ENCODE measurements around the gene SMPD3. TPM values are rescaled to one million over a fixed set of nuclear protein-coding genes. Genes with fewer than 3 reads are reported as not detected.

The SMPD3 gene
- total and polyA plus RNA-seq, 9 donors: 0.31 to 4.3 (median 1.1) TPM

GRCh38 chr16:68371706-68372380 lies 76.5 kb downstream of the SMPD3 start:
- WGBS (ENCODE audit: insufficient coverage): 90% methylated on average over 36 of the region's 40 CpGs
- Histone ChIP-seq H3K27me3 (ENCODE audit: control insufficient read depth, insufficient read depth, low read length) (peaks cover 5% of the 10 kb centered on the region), H3K4me1 (ENCODE audit: control insufficient read depth, insufficient read depth, low read length) (no peaks in the 10 kb centered on the region)

GRCh38 chr16:68371276-68371651 lies 77.0 kb downstream of the SMPD3 start:
- Histone ChIP-seq H3K27me3 (ENCODE audit: control insufficient read depth, insufficient read depth, low read length) (peaks cover 5% of the 10 kb centered on the region), H3K9me3 (replicated peaks; ENCODE audit: control insufficient read depth, low read depth, low read length) (no peaks in the 10 kb centered on the region), H3K4me1 (ENCODE audit: control insufficient read depth, insufficient read depth, low read length) (no peaks in the 10 kb centered on the region), H3K27ac (ENCODE audit: low read length) (no peak overlapping the region), H3K36me3 (ENCODE audit: control insufficient read depth, insufficient read depth, low read length) (no peaks in the 10 kb centered on the region), H3K4me3 (ENCODE audit: low read length) (no peak overlapping the region)
- DNase-seq: no peak
- WGBS (ENCODE audit: insufficient coverage): 87% methylated on average over 26 of the region's 27 CpGs

More at GRCh38 chr16:68371706-68372380, 76.5 kb downstream of the SMPD3 start:
- no peaks in the 10 kb centered on the region for H3K36me3 ChIP-seq (ENCODE audit: control insufficient read depth, insufficient read depth, low read length)
- H3K4me3 ChIP-seq (ENCODE audit: low read length): no peak overlapping the region
- no peak for DNase-seq
- no peak overlapping the region for H3K27ac ChIP-seq (ENCODE audit: low read length)
- no peaks in the 10 kb centered on the region for H3K9me3 ChIP-seq (replicated peaks; ENCODE audit: control insufficient read depth, low read depth, low read length)

- 68% methylated on average over 30 of the region's 32 CpGs for WGBS (ENCODE audit: insufficient coverage)
- Histone ChIP-seq H3K36me3 (ENCODE audit: control insufficient read depth, insufficient read depth, low read length) (no peaks in the 10 kb centered on the region), H3K9me3 (replicated peaks; ENCODE audit: control insufficient read depth, low read depth, low read length) (no peaks in the 10 kb centered on the region), H3K27me3 (ENCODE audit: control insufficient read depth, insufficient read depth, low read length) (peaks cover 5% of the 10 kb centered on the region), H3K4me3 (ENCODE audit: low read length) (no peak overlapping the region), H3K4me1 (ENCODE audit: control insufficient read depth, insufficient read depth, low read length) (no peaks in the 10 kb centered on the region), H3K27ac (ENCODE audit: low read length) (no peak overlapping the region)
- DNase-seq: no peak
Observed at GRCh38 chr16:68370581-68371275, 77.6 kb downstream of the SMPD3 start.

- no peaks in the 10 kb centered on the region for H3K9me3 ChIP-seq (replicated peaks; ENCODE audit: control insufficient read depth, low read depth, low read length)
- no peak overlapping the region for H3K4me3 ChIP-seq (ENCODE audit: low read length)
- H3K27ac ChIP-seq (ENCODE audit: low read length): no peak overlapping the region
- peaks cover under 1% of the 10 kb centered on the region for H3K4me1 ChIP-seq (ENCODE audit: control insufficient read depth, insufficient read depth, low read length)
- H3K27me3 ChIP-seq (ENCODE audit: control insufficient read depth, insufficient read depth, low read length): peaks cover 5% of the 10 kb centered on the region
- 73% methylated on average over 20 of the region's 23 CpGs for WGBS (ENCODE audit: insufficient coverage)
- no peak for DNase-seq
- no peaks in the 10 kb centered on the region for H3K36me3 ChIP-seq (ENCODE audit: control insufficient read depth, insufficient read depth, low read length)
Observed at GRCh38 chr16:68369697-68370580, 78.4 kb downstream of the SMPD3 start.

- H3K4me1 ChIP-seq (ENCODE audit: control insufficient read depth, insufficient read depth, low read length): peaks cover 8% of the 10 kb centered on the region
- H3K4me3 ChIP-seq (ENCODE audit: low read length): no peak overlapping the region
- no peak for DNase-seq
- H3K36me3 ChIP-seq (ENCODE audit: control insufficient read depth, insufficient read depth, low read length): no peaks in the 10 kb centered on the region
- H3K9me3 ChIP-seq (replicated peaks; ENCODE audit: control insufficient read depth, low read depth, low read length): no peaks in the 10 kb centered on the region
- H3K27ac ChIP-seq (ENCODE audit: low read length): no peak overlapping the region
- peaks cover 7% of the 10 kb centered on the region for H3K27me3 ChIP-seq (ENCODE audit: control insufficient read depth, insufficient read depth, low read length)
- no CpG with 5 or more reads among the region's 4 CpGs for WGBS (ENCODE audit: insufficient coverage)
Observed at GRCh38 chr16:68369168-68369567, 79.1 kb downstream of the SMPD3 start.

GRCh38 chr16:68368301-68368888 lies 79.9 kb downstream of the SMPD3 start:
- no peaks in the 10 kb centered on the region for H3K9me3 ChIP-seq (replicated peaks; ENCODE audit: control insufficient read depth, low read depth, low read length)
- peaks cover 9% of the 10 kb centered on the region for H3K4me1 ChIP-seq (ENCODE audit: control insufficient read depth, insufficient read depth, low read length)
- peaks cover 4% of the 10 kb centered on the region for H3K27me3 ChIP-seq (ENCODE audit: control insufficient read depth, insufficient read depth, low read length)
- H3K4me3 ChIP-seq (ENCODE audit: low read length): no peak overlapping the region
- no peak overlapping the region for H3K27ac ChIP-seq (ENCODE audit: low read length)
- DNase-seq: no peak
- H3K36me3 ChIP-seq (ENCODE audit: control insufficient read depth, insufficient read depth, low read length): no peaks in the 10 kb centered on the region
- 50% methylated on average over 12 of the region's 12 CpGs for WGBS (ENCODE audit: insufficient coverage)

GRCh38 chr16:68367891-68368290 lies 80.4 kb downstream of the SMPD3 start:
- DNase-seq: no peak

GRCh38 chr16:68367440-68367839 lies 80.9 kb downstream of the SMPD3 start:
- peaks cover 4% of the 10 kb centered on the region for H3K27me3 ChIP-seq (ENCODE audit: control insufficient read depth, insufficient read depth, low read length)
- DNase-seq: no peak
- 75% methylated on average over 13 of the region's 20 CpGs for WGBS (ENCODE audit: insufficient coverage)

More at GRCh38 chr16:68367891-68368290, 80.4 kb downstream of the SMPD3 start:
- H3K27me3 ChIP-seq (ENCODE audit: control insufficient read depth, insufficient read depth, low read length): peaks cover 4% of the 10 kb centered on the region
- no peaks in the 10 kb centered on the region for H3K36me3 ChIP-seq (ENCODE audit: control insufficient read depth, insufficient read depth, low read length)
- 71% methylated on average over 6 of the region's 14 CpGs for WGBS (ENCODE audit: insufficient coverage)
- H3K27ac ChIP-seq (ENCODE audit: low read length): no peak overlapping the region
- H3K4me3 ChIP-seq (ENCODE audit: low read length): no peak overlapping the region
- H3K4me1 ChIP-seq (ENCODE audit: control insufficient read depth, insufficient read depth, low read length): peaks cover 13% of the 10 kb centered on the region
- no peaks in the 10 kb centered on the region for H3K9me3 ChIP-seq (replicated peaks; ENCODE audit: control insufficient read depth, low read depth, low read length)

GRCh38 chr16:68367030-68367429 lies 81.3 kb downstream of the SMPD3 start:
- Histone ChIP-seq H3K4me1 (ENCODE audit: control insufficient read depth, insufficient read depth, low read length) (peaks cover 20% of the 10 kb centered on the region), H3K27me3 (ENCODE audit: control insufficient read depth, insufficient read depth, low read length) (peaks cover 4% of the 10 kb centered on the region), H3K9me3 (replicated peaks; ENCODE audit: control insufficient read depth, low read depth, low read length) (no peaks in the 10 kb centered on the region), H3K27ac (ENCODE audit: low read length) (no peak overlapping the region), H3K36me3 (ENCODE audit: control insufficient read depth, insufficient read depth, low read length) (no peaks in the 10 kb centered on the region), H3K4me3 (ENCODE audit: low read length) (no peak overlapping the region)
- WGBS (ENCODE audit: insufficient coverage): 28% methylated on average over 9 of the region's 13 CpGs
- peak; percentile 35 for DNase-seq

More at GRCh38 chr16:68367440-68367839, 80.9 kb downstream of the SMPD3 start:
- Histone ChIP-seq H3K4me3 (ENCODE audit: low read length) (no peak overlapping the region), H3K9me3 (replicated peaks; ENCODE audit: control insufficient read depth, low read depth, low read length) (no peaks in the 10 kb centered on the region), H3K27ac (ENCODE audit: low read length) (no peak overlapping the region), H3K4me1 (ENCODE audit: control insufficient read depth, insufficient read depth, low read length) (peaks cover 16% of the 10 kb centered on the region), H3K36me3 (ENCODE audit: control insufficient read depth, insufficient read depth, low read length) (no peaks in the 10 kb centered on the region)
